COLO668 (cell line): Measurements from ENCODE around the gene RPAP3.

Experiments used
- DNase-seq: peaks from one replicate; lab custom pipeline; 2025; ENCODE audit not compliant: unreplicated experiment; lab: John Stamatoyannopoulos, UW

RPAP3 gene

GRCh38 chr12:47742253-47742825, 36.5 kb upstream of the RPAP3 start:
- DNase-seq = peak; percentile 39

GRCh38 chr12:47741340-47741703, 35.5 kb upstream of the RPAP3 start:
- peak; percentile 94 for DNase-seq

- peak; percentile 72 for DNase-seq
Measured at GRCh38 chr12:47740606-47741339, 34.9 kb upstream of the RPAP3 start.

GRCh38 chr12:47739979-47740378, 34.1 kb upstream of the RPAP3 start:
- DNase-seq = peak; percentile 46

GRCh38 chr12:47739297-47739696, 33.5 kb upstream of the RPAP3 start:
- no peak for DNase-seq

GRCh38 chr12:47737936-47738594, 32.2 kb upstream of the RPAP3 start:
- no peak for DNase-seq

GRCh38 chr12:47736877-47737676, 31.2 kb upstream of the RPAP3 start:
- peak; percentile 0 for DNase-seq

- no peak for DNase-seq
Measured at GRCh38 chr12:47736216-47736615, 30.4 kb upstream of the RPAP3 start.

GRCh38 chr12:47735649-47736048, 29.8 kb upstream of the RPAP3 start:
- DNase-seq = no peak

GRCh38 chr12:47734725-47735480, 29.1 kb upstream of the RPAP3 start:
- DNase-seq = peak; percentile 1

- no peak for DNase-seq
Measured at GRCh38 chr12:47733142-47733541, 27.3 kb upstream of the RPAP3 start.

GRCh38 chr12:47732504-47732903, 26.7 kb upstream of the RPAP3 start:
- no peak for DNase-seq

- no peak for DNase-seq
Measured at GRCh38 chr12:47731723-47732122, 25.9 kb upstream of the RPAP3 start.

- peak; percentile 51 for DNase-seq
Measured at GRCh38 chr12:47730341-47730744, 24.5 kb upstream of the RPAP3 start.

GRCh38 chr12:47729233-47729632, 23.4 kb upstream of the RPAP3 start:
- peak; percentile 29 for DNase-seq

GRCh38 chr12:47725893-47726292, 20.1 kb upstream of the RPAP3 start:
- DNase-seq = no peak

- DNase-seq = no peak
Measured at GRCh38 chr12:47725091-47725772, 19.4 kb upstream of the RPAP3 start, which contains the start of gene ENDOU. Gene ENDOU, minus strand, starts transcription at chr12:47725490. Its CDS starts 77 bp downstream, at chr12:47725413.

- DNase-seq = no peak
Measured at GRCh38 chr12:47722941-47723631, 17.3 kb upstream of the RPAP3 start.

- DNase-seq = no peak
Measured at GRCh38 chr12:47722136-47722834, 16.5 kb upstream of the RPAP3 start.
